ENCODE results near the gene GMPPA.

DNA sequence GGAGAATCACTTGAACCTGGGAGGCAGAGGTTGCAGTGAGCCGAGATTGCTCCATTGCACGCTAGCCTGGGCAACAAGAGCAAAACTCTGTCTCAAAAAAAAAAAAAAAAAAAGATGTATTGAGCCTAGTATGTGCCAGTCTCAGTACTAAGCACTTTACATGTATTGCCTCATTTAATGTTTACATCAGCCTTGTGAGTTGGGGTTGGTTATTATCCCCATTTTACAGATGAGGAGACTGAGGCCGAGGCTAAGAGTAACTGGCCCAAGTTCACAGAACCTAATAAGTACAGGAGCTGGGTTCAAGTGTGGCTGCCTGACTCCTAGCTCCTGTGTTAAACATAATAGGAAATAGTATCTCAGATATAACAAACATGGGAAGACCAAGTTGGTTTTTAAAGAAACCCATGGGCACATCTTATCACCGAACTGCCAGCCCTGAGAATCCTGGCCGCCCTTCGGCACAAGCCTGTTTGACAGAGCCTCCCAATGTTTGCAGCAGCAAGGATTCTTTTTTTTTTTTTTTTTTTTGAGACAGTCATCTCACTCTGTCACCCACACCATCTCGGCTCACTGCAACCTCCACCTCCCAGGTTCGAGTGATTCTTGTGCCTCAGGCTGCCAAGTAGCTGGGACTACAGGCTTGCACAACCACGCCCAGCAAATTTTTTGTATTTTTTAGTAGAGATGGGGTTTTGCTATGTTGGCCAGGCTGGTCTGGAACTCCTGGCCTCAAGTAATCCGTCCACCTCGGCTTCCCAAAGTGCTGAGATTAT, 24.2 kb upstream of the GMPPA start:
- TF ChIP-seq, protein P1, sequence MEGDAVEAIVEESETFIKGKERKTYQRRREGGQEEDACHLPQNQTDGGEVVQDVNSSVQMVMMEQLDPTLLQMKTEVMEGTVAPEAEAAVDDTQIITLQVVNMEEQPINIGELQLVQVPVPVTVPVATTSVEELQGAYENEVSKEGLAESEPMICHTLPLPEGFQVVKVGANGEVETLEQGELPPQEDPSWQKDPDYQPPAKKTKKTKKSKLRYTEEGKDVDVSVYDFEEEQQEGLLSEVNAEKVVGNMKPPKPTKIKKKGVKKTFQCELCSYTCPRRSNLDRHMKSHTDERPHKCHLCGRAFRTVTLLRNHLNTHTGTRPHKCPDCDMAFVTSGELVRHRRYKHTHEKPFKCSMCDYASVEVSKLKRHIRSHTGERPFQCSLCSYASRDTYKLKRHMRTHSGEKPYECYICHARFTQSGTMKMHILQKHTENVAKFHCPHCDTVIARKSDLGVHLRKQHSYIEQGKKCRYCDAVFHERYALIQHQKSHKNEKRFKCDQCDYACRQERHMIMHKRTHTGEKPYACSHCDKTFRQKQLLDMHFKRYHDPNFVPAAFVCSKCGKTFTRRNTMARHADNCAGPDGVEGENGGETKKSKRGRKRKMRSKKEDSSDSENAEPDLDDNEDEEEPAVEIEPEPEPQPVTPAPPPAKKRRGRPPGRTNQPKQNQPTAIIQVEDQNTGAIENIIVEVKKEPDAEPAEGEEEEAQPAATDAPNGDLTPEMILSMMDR (conservative IDR thresholded peaks at IDR 0.05 in 1 of 2, IDR thresholded peaks at IDR 0.05 in 1 of 2; ENCODE audit: low read depth in 1 of 2, low read length in 2 of 2) = no peak
- no peak for TF ChIP-seq EZH2 (IDR thresholded peaks at IDR 0.05; ENCODE audit: low read length, missing control alignments)

Data from fibroblast of lung (primary cell).